ENCODE measurements around the gene PPP2R5C.

The PPP2R5C gene

DNA sequence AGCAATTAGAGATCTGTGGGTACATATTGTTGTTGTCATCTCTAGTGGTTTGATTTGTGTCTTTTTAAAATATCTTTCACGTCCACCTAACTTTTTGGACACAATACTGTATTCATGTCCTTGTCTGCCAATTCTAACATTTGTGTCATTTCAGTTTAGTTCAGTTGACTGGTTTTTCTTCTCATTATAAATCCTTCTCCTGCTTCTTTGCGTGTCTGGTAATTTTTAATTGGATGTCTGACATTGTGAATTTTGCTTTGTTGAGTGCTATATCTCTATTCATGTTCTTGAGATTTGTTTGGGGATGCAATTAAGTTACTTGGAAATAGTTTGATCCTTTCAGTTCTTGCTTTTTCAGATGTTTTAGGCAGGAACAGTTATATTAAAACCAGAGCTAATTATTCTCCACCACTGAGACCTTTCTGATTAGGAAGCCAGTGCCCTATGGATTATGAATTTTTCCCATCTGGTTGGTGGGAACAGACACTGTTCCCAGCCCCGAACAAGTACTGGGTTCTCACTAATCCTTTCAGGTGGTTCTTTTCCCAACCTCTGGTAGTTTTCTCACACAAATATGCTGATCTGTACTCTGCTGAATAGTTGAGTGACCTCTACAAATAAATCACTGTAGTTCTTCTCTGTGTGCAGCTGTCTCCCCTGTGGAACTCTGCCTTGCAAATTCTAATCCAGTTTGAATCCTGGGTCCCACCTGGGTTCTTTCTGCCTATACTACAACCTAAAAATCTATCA lies 111.7 kb downstream of the PPP2R5C start:
- DNase-seq = no peak

DNA sequence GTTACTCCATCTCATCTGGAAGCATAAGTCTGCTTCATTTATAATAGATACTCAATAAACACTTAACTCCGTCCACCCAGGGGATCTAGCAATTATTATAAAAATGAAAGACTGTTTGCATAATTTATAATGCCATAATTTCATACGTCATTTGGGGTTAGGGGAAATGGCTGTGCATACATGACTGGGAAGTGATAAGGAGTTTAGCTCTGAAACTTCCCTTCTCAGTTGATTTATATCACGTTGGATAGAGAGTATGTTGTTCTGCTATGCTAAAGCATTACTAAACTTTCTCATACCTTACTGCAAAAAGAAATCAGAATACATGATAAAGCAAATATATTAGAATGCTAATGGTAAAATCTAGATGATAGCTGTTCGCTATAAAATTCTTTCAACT lies 112.5 kb downstream of the PPP2R5C start:
- no peak for DNase-seq

DNA sequence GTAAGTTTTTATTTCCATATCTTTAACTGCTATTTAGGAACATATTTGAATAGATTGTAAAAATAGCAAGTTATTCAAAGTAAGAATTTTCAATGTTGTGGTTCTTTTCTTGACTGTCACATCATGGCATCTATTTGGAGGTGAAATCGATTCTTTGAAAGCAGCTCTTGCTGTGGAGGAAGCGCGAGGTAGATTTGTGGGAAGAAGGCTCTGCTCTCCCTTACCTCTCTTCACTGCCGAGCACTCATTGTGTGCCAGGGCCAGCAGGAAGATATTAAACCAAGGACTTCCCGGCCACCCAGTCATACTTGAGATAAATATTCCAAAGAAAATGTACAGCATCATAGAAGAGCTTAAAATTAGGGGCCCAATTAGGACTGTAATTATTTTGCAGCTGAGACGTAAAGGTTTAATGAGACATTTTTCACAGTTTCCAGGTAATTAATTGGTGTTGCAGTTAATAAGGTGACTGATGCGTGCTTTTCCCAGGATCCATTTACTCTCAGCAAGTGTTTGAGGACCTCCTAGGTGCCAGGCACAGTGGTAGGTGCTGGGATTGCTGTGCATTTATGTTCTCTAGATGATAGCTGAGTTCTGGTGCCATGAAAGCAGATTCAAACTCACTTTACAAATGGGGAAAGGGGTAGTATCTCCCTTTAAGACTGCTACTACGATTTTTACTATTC lies 113.7 kb downstream of the PPP2R5C start:
- no peak for DNase-seq

DNA sequence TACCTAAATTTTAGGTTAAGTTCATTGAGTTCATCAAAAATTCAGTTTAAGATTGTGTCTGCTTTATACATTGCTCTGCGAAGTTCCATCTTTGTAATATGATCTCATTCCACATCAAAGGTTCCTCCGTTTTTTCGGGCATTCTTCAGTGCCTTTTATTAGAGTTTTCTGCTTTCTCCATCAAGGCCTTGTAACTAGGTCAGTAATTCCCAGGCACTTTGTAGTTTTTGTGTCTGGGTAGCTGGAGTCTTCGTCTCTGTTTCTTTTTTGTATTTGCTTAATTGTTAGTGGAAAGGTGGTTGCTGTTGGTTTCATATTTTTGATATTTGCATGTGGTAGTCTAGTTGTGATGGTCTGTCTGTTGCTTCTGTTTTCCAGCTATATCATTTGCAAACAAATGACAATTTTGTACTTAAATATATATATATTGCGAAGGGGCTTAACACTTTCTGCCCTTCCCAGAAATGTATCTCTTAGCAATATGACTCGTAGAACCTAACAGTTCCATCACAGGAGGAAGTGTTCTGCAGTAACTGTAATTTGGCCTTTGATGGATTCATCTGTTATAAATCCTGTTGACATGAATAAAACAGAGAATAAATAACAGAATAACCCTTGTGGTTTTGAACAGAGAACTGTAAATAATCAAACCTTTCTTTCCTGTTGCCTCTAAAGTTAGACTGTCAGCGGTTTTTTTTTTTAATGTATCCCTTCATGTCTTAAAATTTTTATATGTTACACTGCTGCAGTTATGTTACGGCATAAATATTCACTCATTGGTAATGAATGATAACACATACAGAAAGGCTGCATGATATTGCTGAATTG lies 114.4 kb downstream of the PPP2R5C start:
- DNase-seq = no peak

DNA sequence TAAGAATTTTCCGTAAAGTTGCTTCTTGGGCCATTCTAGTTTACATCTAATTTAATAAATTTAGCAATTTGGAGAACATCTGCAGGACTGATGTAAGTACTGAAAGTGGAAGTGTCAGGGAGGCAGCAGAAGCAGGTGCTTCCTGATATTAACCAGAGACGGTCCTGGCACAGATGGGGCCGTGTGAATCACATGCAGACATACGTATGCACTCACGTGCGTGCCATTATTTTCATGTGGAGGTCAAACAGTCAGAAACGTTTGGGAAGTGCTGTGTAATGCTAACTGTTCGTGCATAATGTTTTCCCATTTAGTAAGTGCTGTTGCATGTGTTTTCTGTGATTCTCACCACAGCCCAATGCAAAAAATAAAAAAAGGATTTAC lies 115.0 kb downstream of the PPP2R5C start:
- DNase-seq = peak in 1 of 2 experiments; percentile 46

DNA sequence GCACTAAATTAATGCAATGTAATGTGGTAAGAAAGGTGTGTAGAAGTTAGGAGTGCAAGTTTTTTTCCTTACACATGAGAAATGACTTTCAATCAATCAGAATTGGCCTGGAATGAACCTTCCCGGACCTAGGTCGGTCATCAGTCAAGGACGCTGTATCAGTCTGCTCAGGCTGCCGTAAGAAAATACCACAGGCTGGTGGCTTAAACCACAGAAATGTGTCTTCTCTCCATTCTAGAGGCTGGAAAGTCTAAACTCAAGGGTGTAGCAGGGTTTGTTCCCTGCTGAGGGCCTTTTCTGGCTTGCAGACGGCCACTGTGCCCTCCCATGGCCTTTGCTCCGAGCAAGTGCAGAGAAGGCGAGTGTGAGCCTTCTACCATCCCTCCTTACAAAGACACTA lies 116.3 kb downstream of the PPP2R5C start:
- DNase-seq = no peak

DNA sequence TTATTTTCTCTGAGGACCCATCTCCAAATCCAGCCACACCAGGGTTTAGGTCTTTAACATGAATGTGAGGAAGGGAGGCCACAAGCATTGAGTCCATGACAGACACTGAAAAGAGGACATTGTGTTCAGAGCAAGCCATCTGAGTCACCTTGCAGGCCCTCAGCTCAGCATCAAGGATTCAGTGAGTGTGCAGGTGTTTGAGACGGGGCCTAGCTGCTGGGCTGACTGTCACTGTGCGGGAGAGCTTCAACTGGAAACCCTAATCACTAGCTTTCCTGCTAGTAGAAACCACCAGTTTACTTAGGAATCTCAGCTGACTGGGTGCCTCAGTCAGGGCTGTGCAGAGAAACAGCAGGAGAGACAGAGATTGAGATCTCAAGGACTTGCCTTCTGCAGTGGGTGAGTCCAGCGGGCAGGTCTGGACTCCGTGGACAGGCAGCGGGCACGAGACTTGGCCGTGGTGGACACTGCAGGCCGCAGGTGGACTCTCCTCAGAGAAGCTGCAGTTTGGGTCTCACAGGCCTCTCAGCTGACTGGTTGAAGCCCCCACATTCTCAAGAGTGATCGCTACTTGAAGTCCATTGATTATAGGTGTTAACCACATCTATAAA lies 116.8 kb downstream of the PPP2R5C start:
- DNase-seq = no peak

DNA sequence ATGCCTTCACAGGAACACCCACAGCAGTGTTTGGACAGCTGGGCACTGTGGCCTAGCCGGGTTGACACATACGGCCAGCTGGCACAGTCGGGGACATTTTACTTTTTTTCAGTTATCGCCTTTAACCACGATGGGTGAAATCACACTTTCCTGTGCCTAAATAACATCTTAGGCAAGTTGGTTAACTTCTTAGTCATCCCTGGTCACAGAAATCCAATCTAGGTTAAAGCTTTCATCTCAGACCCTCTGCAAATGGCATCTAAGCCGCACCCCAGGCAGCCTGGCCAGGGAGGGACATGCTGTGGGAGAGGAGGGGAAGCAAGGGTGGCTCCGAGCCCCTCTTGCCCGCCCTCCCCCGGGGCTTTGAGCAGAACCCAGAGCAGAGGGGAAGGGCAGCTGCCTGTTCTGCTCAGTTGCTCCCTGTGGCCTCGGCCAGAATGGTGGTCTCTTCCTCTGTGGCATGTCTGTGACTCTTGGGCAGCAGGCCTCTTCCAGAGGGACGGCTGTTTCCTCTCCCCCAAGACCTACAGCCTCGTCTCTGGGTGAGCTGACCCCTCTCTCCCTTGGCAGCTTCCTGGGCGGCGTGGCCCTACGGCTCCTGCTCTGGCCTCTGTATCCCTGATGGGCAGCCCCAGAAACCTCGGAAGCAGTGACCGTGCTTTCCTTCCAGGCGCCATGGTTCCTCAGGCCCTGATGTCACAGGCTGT lies 117.5 kb downstream of the PPP2R5C start:
- no peak for DNase-seq

DNA sequence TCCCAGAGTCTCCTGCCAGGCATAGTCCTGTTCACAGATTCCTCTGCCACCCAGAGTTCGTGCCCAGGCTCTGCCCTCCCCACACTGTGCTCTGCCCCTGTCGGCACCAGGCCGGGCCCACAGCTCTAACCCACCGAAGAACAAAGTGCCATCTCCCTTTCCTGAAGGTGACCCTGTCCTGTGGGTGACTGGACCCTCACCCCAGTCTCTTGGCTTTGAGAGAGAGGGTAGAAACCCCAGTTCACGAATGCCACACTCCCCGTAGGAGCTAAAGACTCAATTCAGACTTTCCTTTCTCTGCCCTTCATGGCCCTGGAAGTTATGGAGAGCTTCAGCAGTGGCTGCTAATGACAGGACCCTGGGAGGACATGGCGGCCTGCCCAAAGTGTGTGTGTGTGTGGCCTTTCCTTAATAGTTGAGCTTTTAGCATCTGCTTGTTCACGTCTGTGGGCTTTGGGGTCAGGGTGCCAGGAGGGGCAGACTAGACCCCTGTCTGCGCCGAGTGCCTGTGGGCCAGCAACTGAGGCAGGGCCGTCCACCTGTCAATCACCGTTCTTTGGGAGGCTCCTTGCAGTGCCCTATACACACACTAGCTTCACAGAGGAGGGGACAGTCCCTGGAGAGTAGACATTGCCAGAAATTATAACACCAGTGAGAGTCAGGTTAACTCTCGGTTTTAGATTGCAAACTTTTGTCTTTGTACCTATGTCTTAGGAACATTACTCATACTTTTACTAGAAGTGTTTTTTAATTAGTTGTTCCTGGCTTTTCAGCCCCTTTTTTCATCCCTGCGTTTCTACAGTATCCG lies 118.2 kb downstream of the PPP2R5C start:
- DNase-seq = no peak

DNA sequence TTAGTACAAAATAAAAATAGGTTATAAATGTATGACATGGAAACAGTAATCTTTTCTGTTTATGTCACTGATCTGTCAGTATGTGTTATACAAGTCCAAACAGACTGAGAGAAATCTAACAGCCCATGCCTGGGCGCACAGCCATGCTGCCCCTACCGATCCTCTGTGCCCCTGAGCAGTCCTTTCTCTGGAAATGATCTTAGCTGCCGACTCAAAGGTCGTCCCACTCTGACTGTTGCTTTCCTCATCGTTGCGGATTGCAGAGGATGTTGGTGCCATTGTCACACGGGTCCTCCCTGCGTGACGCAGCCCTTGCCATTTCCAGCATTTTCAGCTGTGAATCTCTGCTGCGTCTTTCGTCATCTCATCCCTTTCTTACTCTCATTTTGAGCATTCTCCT lies 119.9 kb downstream of the PPP2R5C start:
- DNase-seq = no peak

DNA sequence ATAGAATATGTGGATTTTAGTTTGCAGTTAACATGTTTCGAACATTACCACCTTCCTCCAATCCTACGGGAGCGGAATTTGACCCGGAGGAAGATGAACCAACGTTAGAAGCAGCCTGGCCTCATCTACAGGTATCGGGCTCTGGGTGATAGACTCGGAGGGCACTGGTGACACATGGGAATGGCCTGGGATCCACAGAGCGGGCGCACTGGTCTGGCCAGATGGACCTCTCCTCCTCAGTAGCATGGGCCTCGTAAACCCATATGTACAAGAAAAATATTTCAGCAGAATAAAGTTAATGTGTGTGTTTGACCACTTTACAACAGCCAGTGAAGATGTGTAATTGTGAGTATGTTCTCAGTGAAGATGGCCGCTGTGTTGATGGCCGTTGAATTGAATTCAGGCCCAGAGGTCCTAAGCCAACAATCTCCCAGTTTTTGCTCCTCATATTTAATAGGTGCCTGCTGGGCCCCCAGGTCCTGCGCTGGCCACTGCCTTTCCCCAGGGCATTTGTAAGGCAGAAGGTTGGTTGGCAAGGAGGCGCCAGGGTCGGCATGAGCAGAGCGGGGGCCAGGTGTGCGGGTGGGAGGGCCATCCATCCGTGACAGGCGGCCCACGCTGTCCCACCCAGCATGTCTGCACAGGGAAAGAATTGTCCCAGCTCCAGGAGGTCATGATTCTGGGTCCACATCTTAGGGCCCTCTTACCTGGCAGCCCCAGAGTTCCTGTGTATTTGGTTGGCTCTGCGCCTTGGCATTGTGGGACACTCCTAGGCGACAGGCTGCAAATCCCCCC lies 120.8 kb downstream of the PPP2R5C start:
- no peak for DNase-seq

DNA sequence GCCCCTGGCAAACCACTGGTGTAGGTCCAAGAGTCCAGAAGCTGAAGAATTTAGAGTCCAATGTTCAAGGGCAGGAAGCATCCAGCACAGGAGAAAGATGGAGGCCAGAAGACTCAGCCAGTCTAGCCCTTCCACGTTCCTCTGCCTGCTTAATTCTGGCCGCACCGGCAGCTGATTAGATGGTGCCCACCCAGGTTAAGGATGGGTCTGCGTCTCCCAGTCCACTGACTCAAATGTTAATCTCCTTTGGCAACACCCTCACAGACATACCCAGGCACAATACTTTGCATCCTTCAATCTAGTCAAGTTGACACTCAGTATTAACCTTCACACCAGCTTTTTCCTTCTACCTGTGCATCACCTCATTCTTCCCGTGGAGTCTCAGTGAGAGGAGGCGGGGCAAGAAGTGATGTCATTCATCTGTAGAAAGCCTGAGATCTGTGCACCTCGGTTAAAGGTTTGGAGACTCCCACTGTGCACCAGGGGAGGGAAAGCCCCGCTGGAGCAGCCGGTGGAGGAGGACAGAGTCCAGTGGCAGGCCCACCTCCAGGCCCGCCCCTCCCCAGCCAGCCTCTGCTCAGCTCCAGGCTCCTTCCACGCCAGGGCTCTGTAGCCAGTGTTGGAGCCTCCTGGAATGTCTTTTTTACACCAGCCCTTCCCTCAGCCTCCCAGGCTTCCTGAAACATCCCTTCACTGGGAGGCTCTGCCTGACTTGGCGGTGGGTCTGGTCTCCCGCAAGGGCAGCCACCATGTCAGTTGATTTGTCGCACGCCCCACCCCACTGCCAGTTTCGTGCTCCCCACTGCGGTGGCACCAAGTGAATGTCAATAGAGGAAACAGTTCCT lies 122.8 kb downstream of the PPP2R5C start:
- DNase-seq = no peak

DNA sequence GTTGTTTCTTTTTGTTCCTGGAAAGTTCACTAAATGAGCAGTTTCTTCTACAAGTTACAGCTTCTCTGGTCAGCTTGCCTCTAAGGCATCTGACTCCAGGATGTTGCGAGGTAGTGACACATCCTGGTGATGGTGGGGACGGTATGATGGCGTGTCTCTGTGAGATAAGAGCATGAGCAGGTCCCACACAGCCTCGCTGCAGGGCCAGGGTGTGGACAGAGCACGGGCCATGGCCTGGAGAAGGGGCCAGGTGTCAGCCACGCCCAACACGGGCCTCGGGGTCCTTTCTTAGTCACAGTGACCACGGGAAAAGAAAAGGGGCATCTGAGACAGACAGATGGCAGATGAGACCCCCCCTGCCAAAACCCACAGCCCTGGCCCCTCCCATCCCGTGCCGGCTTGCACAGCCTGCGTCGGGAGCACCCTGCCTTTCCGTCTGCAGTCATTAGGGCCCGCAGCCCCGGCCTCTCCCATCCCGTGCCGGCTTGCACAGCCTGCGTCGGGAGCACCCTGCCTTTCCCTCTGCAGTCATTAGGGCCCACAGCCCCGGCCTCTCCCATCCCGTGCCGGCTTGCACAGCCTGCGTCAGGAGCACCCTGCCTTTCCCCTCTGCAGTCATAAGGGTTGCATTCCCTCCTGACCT lies 123.5 kb downstream of the PPP2R5C start:
- DNase-seq = no peak

DNA sequence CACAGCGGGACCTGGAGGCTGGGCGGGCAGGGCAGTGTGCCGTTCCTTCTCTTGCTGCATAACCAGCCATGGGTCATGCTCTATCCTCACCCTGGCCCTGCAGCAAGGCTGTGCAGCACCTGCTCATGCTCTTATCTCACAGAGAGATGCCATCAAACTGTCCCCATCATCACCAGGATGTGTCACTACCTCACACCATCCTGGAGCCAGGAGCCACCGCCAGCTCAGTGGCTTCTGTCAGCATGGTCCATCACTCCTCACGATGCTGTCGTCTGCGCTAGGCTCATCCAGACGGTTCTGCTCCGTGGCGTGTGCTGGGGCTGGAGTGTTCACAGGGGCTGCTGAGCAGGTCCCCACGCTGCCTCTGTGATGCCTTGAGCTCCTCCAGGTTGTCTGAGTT lies 125.7 kb downstream of the PPP2R5C start:
- no peak for DNase-seq

DNA sequence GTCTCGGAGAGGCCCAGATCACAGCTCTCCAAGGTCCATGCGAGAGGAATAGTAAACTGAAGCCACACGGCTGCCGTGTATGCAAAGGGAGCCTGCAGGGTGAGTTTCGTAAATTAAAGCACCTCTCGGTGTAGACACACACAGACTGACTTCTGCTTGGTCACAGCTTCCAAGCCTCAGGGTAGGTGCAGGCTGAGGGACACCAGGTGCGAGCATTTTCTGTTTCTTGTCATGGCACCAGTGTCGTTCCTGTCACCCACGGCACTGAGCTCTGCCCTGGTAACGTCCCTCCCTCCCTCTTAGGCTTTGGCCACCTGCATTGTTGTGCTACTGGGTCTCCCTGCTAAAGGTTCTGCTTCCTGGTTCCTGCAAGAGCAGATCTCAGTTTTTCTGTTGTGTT lies 126.7 kb downstream of the PPP2R5C start:
- DNase-seq = no peak

DNA sequence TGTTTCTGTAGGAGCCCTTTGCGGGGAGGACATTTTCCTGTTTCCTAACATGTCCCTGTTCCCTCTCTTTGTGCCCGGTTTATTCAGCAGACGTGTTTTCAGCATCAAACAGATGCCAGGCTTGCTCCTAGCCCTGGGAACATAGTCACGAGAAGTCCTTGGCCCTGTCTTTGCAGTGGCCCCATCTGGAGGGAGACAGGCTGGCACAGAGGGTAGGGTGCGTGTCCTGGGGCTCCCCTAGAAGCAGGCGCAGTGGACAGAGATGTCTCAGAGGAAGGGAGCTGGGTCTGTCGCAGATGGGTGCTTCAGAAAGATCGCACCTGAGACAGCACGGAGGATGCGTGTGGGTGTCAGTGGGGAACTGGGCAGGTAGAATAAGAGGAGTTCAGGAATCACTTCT lies 127.9 kb downstream of the PPP2R5C start:
- no peak for DNase-seq

DNA sequence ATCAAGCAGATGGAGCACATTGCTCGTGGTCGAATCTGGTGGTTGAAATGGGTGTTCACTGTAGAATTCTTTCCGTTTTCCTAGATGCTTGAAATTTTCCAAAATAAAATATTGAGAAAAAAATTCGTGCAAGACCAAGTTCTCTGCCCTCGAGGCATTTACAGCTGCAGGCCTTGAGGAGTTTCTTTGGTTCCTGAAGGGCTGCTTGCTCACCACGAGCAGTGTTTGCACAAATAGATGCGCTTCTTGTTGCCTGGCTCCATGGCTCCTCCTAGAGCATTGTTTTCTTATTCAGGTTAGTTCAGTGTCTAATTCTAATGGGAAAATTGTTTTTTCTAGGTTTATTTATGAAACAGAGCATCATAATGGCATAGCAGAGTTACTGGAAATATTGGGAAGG lies 128.4 kb downstream of the PPP2R5C start:
- no peak for DNase-seq

DNA sequence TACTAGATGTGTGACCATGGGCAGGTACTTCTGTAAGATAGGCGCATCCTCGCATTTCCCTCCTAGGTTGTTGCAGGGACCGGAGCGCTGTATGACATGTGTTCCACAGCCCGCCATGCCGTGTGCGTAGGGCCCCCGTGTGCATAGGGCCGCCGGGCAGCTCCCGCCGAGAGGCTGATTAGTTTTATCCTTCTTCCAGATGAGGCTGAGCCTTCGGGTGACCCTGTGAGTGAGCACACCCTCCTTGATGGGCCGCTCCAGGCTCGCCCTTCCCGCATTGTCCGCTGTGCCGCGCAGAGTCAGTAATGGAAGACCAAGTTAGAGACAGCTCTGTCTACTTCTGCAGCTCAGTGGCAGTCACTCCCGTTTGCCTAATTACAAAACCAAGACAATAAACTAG lies 130.0 kb downstream of the PPP2R5C start:
- DNase-seq = no peak

DNA sequence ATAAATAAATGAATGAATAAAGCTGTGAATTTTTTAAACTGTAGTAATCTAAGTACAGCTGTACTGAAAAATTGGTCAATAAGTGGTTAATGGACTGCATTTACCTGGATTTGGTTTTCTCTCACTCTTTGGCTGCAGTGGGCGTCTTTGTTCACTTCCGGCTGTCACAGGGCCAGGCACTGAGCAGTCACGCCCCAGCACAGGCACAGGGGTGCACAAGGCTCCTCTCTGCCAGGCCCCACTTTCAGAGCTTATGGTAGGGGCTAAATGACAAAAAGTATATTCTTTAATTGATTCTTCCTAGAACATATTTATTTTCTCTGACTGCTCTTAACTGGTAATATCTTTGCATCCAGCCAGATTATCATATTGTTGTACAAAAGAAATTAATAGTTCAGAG lies 132.2 kb downstream of the PPP2R5C start:
- no peak for DNase-seq

Measured in NCI-H2081 (cell line).